HL-60 (cell line): ENCODE results near the gene CHRNA3.
"Not testable (repeated sequence)": the region's sequence is repeated elsewhere in the genome, so short reads cannot be mapped to it uniquely, and the experiment has no call there.

ENCODE experiments used
- DNase-seq, 2 experiments: peaks; one replicate each; pipeline ENCODE4 v3.0.0-alpha.2; 2010 to 2020; ENCODE audit warnings: low read depth in 1 of 2, low spot score in 1 of 2
- H3K27ac ChIP-seq: fragments of 250-450 bp; sonication (Bioruptor Pico); replicated peaks from 2 replicates; pipeline ENCODE4 v1.5.1; 2020; ENCODE audit warnings: mild to moderate bottlenecking, moderate library complexity
- H3K27me3 ChIP-seq: fragments of 250-450 bp; sonication (Bioruptor Pico); 2 replicates; pipeline ENCODE4 v1.5.1; 2021; ENCODE audit warnings: mild to moderate bottlenecking, moderate library complexity; ENCODE audit not compliant: insufficient read depth, poor library complexity, severe bottlenecking
- H3K4me3 ChIP-seq: replicated peaks from 2 replicates; pipeline ENCODE4 v1.5.1; 2011; ENCODE audit warnings: mild to moderate bottlenecking, control low read depth, low read length; ENCODE audit not compliant: insufficient read depth
- CTCF ChIP-seq: IDR thresholded peaks from one replicate; pipeline ENCODE4 v1.5.1; 2011; ENCODE audit warnings: low read length, control low read depth, inconsistent platforms; ENCODE audit not compliant: insufficient read depth
- GABPA ChIP-seq: IDR thresholded peaks from 2 replicates; pipeline ENCODE4 v1.6.1; 2012; ENCODE audit warnings: low read depth
- POLR2AphosphoS5 ChIP-seq: IDR thresholded peaks from 2 replicates; pipeline ENCODE4 v1.6.1; 2012; ENCODE audit warnings: low read depth
- SPI1 ChIP-seq: IDR thresholded peaks from 2 replicates; pipeline ENCODE4 v1.6.1; 2012; ENCODE audit warnings: low read depth, mild to moderate bottlenecking, borderline replicate concordance
- TF ChIP-seq, protein P1 (sequence below): IDR thresholded peaks from 2 replicates; pipeline ENCODE4 v1.6.1; 2012; ENCODE audit warnings: low read depth; ENCODE audit not compliant: insufficient replicate concordance

Gene CHRNA3

DNA sequence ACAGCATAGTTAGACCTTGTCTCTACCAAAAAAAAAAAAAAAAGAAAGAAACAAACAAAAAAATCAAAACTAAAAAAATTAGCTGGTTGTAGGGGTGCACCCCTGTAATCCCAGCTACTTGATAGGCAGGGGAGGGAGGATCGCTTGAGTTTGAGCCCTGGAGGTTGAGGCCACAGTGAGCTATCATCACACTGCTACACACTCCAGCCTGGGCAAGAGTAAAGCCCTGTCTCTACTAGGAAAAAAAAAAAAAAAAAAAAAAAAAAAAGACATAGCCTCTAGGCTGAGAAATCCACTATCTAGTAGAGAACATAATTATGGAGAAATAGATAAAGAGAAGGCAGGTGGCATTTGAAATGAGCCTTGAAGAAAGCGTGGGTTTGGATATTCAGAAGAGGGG, 57.7 kb downstream of the CHRNA3 start:
- H3K4me3 ChIP-seq, result no peak overlapping the region
- DNase-seq, result no peak
- TF ChIP-seq SPI1, result no peak
- TF ChIP-seq, protein P1, sequence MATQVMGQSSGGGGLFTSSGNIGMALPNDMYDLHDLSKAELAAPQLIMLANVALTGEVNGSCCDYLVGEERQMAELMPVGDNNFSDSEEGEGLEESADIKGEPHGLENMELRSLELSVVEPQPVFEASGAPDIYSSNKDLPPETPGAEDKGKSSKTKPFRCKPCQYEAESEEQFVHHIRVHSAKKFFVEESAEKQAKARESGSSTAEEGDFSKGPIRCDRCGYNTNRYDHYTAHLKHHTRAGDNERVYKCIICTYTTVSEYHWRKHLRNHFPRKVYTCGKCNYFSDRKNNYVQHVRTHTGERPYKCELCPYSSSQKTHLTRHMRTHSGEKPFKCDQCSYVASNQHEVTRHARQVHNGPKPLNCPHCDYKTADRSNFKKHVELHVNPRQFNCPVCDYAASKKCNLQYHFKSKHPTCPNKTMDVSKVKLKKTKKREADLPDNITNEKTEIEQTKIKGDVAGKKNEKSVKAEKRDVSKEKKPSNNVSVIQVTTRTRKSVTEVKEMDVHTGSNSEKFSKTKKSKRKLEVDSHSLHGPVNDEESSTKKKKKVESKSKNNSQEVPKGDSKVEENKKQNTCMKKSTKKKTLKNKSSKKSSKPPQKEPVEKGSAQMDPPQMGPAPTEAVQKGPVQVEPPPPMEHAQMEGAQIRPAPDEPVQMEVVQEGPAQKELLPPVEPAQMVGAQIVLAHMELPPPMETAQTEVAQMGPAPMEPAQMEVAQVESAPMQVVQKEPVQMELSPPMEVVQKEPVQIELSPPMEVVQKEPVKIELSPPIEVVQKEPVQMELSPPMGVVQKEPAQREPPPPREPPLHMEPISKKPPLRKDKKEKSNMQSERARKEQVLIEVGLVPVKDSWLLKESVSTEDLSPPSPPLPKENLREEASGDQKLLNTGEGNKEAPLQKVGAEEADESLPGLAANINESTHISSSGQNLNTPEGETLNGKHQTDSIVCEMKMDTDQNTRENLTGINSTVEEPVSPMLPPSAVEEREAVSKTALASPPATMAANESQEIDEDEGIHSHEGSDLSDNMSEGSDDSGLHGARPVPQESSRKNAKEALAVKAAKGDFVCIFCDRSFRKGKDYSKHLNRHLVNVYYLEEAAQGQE, result no peak
- TF ChIP-seq POLR2AphosphoS5, result no peak
- TF ChIP-seq CTCF, result no peak
- TF ChIP-seq GABPA, result no peak
- H3K27me3 ChIP-seq, result peaks cover 23% of the 10 kb centered on the region
- no peak overlapping the region for H3K27ac ChIP-seq

GRCh38 chr15:78561490-78561889, 59.3 kb downstream of the CHRNA3 start:
- no peak for DNase-seq
- peaks cover 12% of the 10 kb centered on the region for H3K27me3 ChIP-seq
- TF ChIP-seq GABPA (no peak), CTCF (no peak), SPI1 (no peak), POLR2AphosphoS5 (no peak)
- TF ChIP-seq, protein P1, result no peak
- no peak overlapping the region for H3K4me3 ChIP-seq
- no peak overlapping the region for H3K27ac ChIP-seq

- not testable (repeated sequence) for H3K4me3 ChIP-seq, DNase-seq, H3K27me3 ChIP-seq, H3K27ac ChIP-seq
These were observed 60.6 kb downstream of the CHRNA3 start for GRCh38 chr15:78560201-78560600.

- Histone ChIP-seq H3K27me3 (no peaks in the 10 kb centered on the region), H3K27ac (no peak overlapping the region), H3K4me3 (no peak overlapping the region)
- DNase-seq, result no peak
- TF ChIP-seq CTCF (no peak), GABPA (no peak), SPI1 (no peak), POLR2AphosphoS5 (no peak)
- TF ChIP-seq, protein P1, result no peak
These were observed 68.2 kb downstream of the CHRNA3 start for GRCh38 chr15:78552597-78552996.
